GM18907 (cell line): ENCODE data around the gene TBC1D4.
"Not testable (repeated sequence)": the region's sequence is repeated elsewhere in the genome, so short reads cannot be mapped to it uniquely, and the experiment has no call there.

Experiments used
- ATAC-seq: cut with Tn5 transposase; IDR thresholded peaks from one replicate; pipeline ENCODE4 v1.9.1; 2021; ENCODE audit warnings: mild to moderate bottlenecking, moderate library complexity; ENCODE audit not compliant: unreplicated experiment

TBC1D4 gene

GRCh38 chr13:75299246-75299645 is 182.7 kb downstream of the TBC1D4 start:
- ATAC-seq: no peak

- ATAC-seq: no peak
These were observed 185.3 kb downstream of the TBC1D4 start for GRCh38 chr13:75296641-75297040.

- no peak for ATAC-seq
These were observed 186.8 kb downstream of the TBC1D4 start for GRCh38 chr13:75295201-75295600.

- ATAC-seq: peak; percentile 67
These were observed 187.9 kb downstream of the TBC1D4 start for GRCh38 chr13:75294110-75294509.

GRCh38 chr13:75285310-75285709 is 196.7 kb downstream of the TBC1D4 start:
- no peak for ATAC-seq

GRCh38 chr13:75279834-75280369 is 202.1 kb downstream of the TBC1D4 start:
- no peak for ATAC-seq

- not testable (repeated sequence) for ATAC-seq
These were observed 208.3 kb downstream of the TBC1D4 start for GRCh38 chr13:75273695-75274094.

- ATAC-seq: no peak
These were observed 210.1 kb downstream of the TBC1D4 start for GRCh38 chr13:75271846-75272245.

GRCh38 chr13:75268481-75268880 is 213.5 kb downstream of the TBC1D4 start:
- not testable (repeated sequence) for ATAC-seq

GRCh38 chr13:75264611-75265010 is 217.4 kb downstream of the TBC1D4 start:
- no peak for ATAC-seq

- no peak for ATAC-seq
These were observed 218.1 kb downstream of the TBC1D4 start for GRCh38 chr13:75263741-75264407.

GRCh38 chr13:75258159-75258782 is 223.7 kb downstream of the TBC1D4 start:
- no peak for ATAC-seq

- no peak for ATAC-seq
These were observed 225.0 kb downstream of the TBC1D4 start for GRCh38 chr13:75256922-75257321.

GRCh38 chr13:75255653-75256052 is 226.3 kb downstream of the TBC1D4 start:
- ATAC-seq: no peak

GRCh38 chr13:75255147-75255546 is 226.8 kb downstream of the TBC1D4 start:
- ATAC-seq: no peak

- ATAC-seq: no peak
These were observed 230.8 kb downstream of the TBC1D4 start for GRCh38 chr13:75251188-75251587.

- ATAC-seq: no peak
These were observed 231.3 kb downstream of the TBC1D4 start for GRCh38 chr13:75250526-75251178.

- not testable (repeated sequence) for ATAC-seq
These were observed 236.4 kb downstream of the TBC1D4 start for GRCh38 chr13:75245578-75245977.

GRCh38 chr13:75240240-75240639 is 241.7 kb downstream of the TBC1D4 start:
- ATAC-seq: not testable (repeated sequence)

- no peak for ATAC-seq
These were observed 245.2 kb downstream of the TBC1D4 start for GRCh38 chr13:75236774-75237173.
